BE2C (cell line): Measurements from ENCODE around the gene ADRA2A.

ENCODE experiments used
- DNase-seq: peaks from one replicate; pipeline ENCODE4 v3.0.0-alpha.2; 2020
- H3K27me3 ChIP-seq: fragments of 250-450 bp; sonication (Bioruptor Pico); 2 replicates; pipeline ENCODE4 v1.5.1; 2020; ENCODE audit warnings: mild to moderate bottlenecking
- H3K36me3 ChIP-seq: fragments of 250-450 bp; sonication (Bioruptor Pico); 2 replicates; pipeline ENCODE4 v1.5.1; 2020; ENCODE audit warnings: mild to moderate bottlenecking
- H3K4me1 ChIP-seq: fragments of 250-450 bp; sonication (Bioruptor Pico); 2 replicates; pipeline ENCODE4 v1.5.1; 2020
- H3K4me3 ChIP-seq: 2 replicates; pipeline ENCODE4 v1.5.1; 2011; ENCODE audit warnings: low read depth, low read length
- H3K9me3 ChIP-seq: fragments of 250-450 bp; sonication (Bioruptor Pico); 2 replicates; pipeline ENCODE4 v1.5.1; 2020
- TF ChIP-seq, protein P1 (sequence below): IDR thresholded peaks from 2 replicates; pipeline ENCODE4 v1.5.1; 2012; ENCODE audit warnings: mild to moderate bottlenecking, low read depth, low read length

ADRA2A gene

DNA sequence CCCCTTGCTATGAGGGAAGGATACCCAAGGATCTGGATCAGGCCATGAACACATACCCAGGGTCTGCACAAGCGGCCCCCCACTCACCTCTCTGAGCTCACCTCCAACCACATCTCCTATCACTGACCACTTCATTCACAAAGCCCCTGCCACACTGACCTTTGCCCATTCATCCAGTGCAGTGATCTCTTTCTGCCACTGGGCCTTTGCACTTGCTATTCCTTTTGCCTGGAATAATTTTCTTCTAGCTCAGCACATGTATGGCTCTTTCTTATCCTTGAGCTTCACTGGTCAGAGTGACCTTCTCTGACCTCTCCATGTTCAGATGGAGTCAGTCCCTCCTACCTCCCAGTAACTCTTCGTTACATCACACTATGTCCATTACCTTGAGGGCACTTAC lies 48.3 kb downstream of the ADRA2A start:
- H3K27me3 ChIP-seq, result no peaks in the 10 kb centered on the region
- H3K4me3 ChIP-seq, result no peak overlapping the region
- TF ChIP-seq, protein P1, sequence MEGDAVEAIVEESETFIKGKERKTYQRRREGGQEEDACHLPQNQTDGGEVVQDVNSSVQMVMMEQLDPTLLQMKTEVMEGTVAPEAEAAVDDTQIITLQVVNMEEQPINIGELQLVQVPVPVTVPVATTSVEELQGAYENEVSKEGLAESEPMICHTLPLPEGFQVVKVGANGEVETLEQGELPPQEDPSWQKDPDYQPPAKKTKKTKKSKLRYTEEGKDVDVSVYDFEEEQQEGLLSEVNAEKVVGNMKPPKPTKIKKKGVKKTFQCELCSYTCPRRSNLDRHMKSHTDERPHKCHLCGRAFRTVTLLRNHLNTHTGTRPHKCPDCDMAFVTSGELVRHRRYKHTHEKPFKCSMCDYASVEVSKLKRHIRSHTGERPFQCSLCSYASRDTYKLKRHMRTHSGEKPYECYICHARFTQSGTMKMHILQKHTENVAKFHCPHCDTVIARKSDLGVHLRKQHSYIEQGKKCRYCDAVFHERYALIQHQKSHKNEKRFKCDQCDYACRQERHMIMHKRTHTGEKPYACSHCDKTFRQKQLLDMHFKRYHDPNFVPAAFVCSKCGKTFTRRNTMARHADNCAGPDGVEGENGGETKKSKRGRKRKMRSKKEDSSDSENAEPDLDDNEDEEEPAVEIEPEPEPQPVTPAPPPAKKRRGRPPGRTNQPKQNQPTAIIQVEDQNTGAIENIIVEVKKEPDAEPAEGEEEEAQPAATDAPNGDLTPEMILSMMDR, result no peak
- H3K4me1 ChIP-seq, result peaks cover 16% of the 10 kb centered on the region
- no peaks in the 10 kb centered on the region for H3K36me3 ChIP-seq
- DNase-seq, result no peak
- no peaks in the 10 kb centered on the region for H3K9me3 ChIP-seq

DNA sequence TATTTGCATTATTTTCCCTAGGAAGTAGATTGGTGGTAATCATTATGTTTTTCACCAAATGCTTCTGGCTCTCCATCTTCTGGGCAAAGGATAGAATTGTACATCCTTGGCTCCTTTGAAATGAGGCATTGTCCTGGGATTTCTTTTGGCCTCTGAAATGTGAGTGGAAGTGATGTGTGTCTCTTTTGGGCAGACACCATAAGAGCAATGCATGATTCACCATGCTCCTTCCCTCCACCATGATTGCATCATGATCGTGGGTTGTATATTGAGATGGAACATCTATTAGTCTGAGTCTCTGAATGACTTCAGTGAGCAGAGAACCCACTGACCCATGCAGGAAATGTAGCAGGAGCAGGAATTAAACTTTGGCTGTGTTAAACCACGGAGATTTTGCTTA lies 49.2 kb downstream of the ADRA2A start:
- Histone ChIP-seq H3K4me3 (no peak overlapping the region), H3K36me3 (no peaks in the 10 kb centered on the region), H3K4me1 (peaks cover 16% of the 10 kb centered on the region), H3K9me3 (no peaks in the 10 kb centered on the region), H3K27me3 (no peaks in the 10 kb centered on the region)
- no peak for DNase-seq
- TF ChIP-seq, protein P1, result no peak

DNA sequence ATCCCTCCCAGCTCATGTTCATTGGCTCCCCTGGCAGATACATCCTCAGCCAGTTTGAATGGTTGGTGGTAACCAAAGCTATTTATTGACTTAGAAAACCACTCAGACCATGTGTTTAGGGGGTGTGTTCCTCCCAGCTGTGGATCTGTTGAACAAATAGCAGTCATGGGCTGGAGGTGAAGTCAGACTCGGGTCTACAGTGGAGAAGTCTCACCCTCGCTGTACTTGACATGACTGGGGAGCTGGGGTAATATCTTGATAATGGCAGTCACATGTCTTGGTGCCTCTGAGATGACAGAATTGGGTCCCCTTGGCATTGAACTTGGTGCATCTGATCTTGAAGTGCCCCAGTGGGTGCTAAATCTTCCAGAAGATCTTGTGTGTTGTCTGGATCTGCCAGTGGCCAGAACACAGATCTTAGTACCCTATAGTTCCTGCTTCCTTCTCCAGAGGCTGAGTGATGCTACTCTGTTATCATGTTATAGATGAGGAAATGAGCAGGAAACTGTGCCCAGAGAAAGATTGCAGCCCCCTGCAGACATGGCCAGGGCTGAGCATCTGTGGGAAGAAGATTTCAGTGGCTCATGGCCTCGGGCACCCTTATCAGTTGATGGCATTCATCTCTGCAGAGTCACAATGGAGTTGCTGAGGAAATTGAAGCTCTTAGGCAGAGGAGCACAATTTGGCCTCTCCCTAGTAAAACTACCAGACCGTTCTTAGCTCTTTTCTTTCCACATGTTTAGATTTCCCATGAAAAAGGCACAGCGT lies 50.4 kb downstream of the ADRA2A start:
- no peak overlapping the region for H3K4me3 ChIP-seq
- peak; percentile 60 for DNase-seq
- H3K4me1 ChIP-seq, result peaks cover 16% of the 10 kb centered on the region
- TF ChIP-seq, protein P1, result no peak
- no peaks in the 10 kb centered on the region for H3K27me3 ChIP-seq
- no peaks in the 10 kb centered on the region for H3K36me3 ChIP-seq
- H3K9me3 ChIP-seq, result no peaks in the 10 kb centered on the region

DNA sequence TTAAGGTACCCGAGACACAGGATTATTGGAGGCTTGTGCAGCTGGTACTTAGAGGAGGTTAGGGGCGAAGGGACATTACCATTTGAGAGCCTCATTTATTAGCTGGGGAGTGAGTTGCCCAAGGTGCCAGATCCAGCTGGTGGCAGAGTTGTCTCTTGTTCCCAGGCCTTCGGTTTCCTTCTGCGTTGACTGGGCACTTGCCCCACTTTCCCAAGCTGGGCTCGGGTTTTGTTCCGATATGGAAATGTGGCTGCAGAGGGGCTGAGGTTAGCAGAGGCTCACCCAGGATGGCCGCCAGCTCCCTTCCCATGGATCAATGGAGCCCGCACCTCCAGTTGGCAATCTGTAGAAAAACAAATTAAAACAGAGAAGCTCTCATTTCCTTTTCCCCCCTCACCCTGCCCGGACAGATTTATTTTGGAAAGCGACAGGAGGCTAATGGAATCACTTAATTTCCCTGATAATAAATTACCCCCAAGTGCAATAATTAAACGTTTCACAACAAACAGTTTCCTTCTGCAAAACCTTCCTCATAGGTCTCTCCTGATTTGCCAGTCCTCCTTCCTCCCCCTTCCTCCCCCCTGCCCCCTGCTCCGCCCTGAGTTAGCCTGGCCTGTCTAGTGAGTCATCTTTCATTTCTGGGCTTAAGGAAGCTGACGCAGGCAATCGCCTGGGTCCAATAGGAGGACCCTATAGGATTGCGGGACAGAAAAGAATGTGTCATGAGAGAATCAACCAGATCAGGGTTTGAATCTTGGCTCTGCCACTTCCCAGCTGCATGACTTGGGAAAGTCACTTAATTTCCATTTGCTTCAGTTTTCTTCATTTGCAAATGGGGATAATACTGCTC lies 51.7 kb downstream of the ADRA2A start:
- H3K4me1 ChIP-seq, result peaks cover 16% of the 10 kb centered on the region
- H3K9me3 ChIP-seq, result no peaks in the 10 kb centered on the region
- peak; percentile 50 for DNase-seq
- H3K27me3 ChIP-seq, result no peaks in the 10 kb centered on the region
- H3K36me3 ChIP-seq, result no peaks in the 10 kb centered on the region
- TF ChIP-seq, protein P1, result no peak
- no peak overlapping the region for H3K4me3 ChIP-seq

DNA sequence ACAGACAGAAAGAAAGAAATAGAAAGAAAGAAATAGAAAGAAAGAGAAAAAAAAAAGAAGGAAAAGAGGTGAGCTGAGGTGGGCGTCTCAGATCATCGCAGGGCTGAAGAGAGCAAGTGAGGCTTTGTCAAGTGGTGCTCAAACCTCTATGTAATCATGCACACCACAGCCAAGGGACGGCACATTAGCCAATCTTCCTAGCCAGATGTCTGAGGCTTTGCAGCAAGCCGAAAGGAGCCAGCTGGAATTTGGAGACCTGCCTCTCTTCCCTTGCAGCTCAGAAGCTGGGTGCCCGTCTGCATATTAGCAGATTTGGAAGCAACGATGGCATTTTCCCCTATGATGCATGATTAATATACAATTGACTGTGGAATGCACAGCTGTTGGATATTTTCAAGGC lies 52.5 kb downstream of the ADRA2A start:
- Histone ChIP-seq H3K36me3 (no peaks in the 10 kb centered on the region), H3K27me3 (no peaks in the 10 kb centered on the region), H3K9me3 (no peaks in the 10 kb centered on the region), H3K4me3 (no peak overlapping the region), H3K4me1 (peaks cover 16% of the 10 kb centered on the region)
- TF ChIP-seq, protein P1, result no peak
- no peak for DNase-seq

DNA sequence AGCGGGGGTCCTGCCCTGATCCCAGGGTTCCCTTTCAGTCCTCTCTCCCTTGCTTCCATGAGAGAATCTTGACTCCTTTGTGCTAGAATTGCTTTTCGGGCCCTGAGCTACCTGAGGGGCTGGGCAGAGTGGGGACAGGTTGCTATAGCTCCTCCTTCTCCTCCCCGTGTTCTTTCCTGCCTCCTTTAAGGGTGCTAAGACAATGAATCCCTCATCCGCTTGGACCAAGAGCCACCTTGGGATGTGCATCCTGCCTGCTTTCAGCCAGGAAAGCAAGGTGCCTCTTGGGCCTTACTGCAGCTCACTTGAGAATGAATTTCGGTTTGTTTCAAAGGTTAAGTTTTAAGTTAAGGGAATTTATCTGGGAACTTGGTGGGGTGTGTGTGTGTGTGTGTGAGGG lies 53.6 kb downstream of the ADRA2A start:
- Histone ChIP-seq H3K4me1 (peaks cover 16% of the 10 kb centered on the region), H3K9me3 (no peaks in the 10 kb centered on the region), H3K36me3 (no peaks in the 10 kb centered on the region), H3K27me3 (no peaks in the 10 kb centered on the region), H3K4me3 (no peak overlapping the region)
- TF ChIP-seq, protein P1, result no peak
- DNase-seq, result no peak
